Activated CD4-positive, CD25-positive, alpha-beta regulatory T cell treated with anti-CD3 and anti-CD28 coated beads, Interleukin-2, amount 50 U/mL, for 16 hours (primary cell): ENCODE results near the gene NGEF.

Experiments
- DNase-seq: peaks from one replicate; pipeline ENCODE4 v3.0.0-alpha.2; 2020; ENCODE audit warnings: low read depth, low spot score

The NGEF gene

GRCh38 chr2:233042549-233042948 is 29.5 kb upstream of the NGEF start:
- no peak for DNase-seq

GRCh38 chr2:233041722-233042323 is 28.8 kb upstream of the NGEF start:
- DNase-seq = no peak

GRCh38 chr2:233040571-233040970 is 27.5 kb upstream of the NGEF start:
- no peak for DNase-seq

GRCh38 chr2:233039846-233040530 is 26.9 kb upstream of the NGEF start:
- no peak for DNase-seq

- DNase-seq = no peak
Measured at GRCh38 chr2:233039212-233039845, 26.3 kb upstream of the NGEF start.

GRCh38 chr2:233037078-233037477 is 24.0 kb upstream of the NGEF start:
- no peak for DNase-seq

GRCh38 chr2:233036162-233036838 is 23.2 kb upstream of the NGEF start:
- DNase-seq = no peak

GRCh38 chr2:233035426-233036161 is 22.5 kb upstream of the NGEF start:
- DNase-seq = no peak

GRCh38 chr2:233034091-233034882 is 21.2 kb upstream of the NGEF start:
- DNase-seq = no peak

GRCh38 chr2:233033672-233034071 is 20.6 kb upstream of the NGEF start:
- no peak for DNase-seq

- DNase-seq = no peak
Measured at GRCh38 chr2:233032551-233033320, 19.7 kb upstream of the NGEF start, which contains the start of gene NEU2. TSS of gene NEU2 (plus strand) at chr2:233032672. CDS start at chr2:233032672, 0 bp downstream.

- no peak for DNase-seq
Measured at GRCh38 chr2:233031556-233032500, 18.8 kb upstream of the NGEF start.

GRCh38 chr2:233029321-233029720 is 16.3 kb upstream of the NGEF start:
- no peak for DNase-seq

GRCh38 chr2:233026198-233026813 is 13.2 kb upstream of the NGEF start:
- no peak for DNase-seq

GRCh38 chr2:233025706-233026105 is 12.7 kb upstream of the NGEF start:
- no peak for DNase-seq

- DNase-seq = no peak
Measured at GRCh38 chr2:233023761-233024410, 10.8 kb upstream of the NGEF start.

- DNase-seq = no peak
Measured at GRCh38 chr2:233023007-233023760, 10.1 kb upstream of the NGEF start.
